ENCODE measurements around the gene UBE3C.
"Not testable (repeated sequence)": the region's sequence is repeated elsewhere in the genome, so short reads cannot be mapped to it uniquely, and the experiment has no call there.

The UBE3C gene

GRCh38 chr7:157138424-157139110 is at the start of gene UBE3C:
TSS of gene UBE3C (plus strand) at chr7:157138926. CDS start at chr7:157139273, 347 bp downstream.
- FAIRE-seq, result no peak

- FAIRE-seq, result no peak
These were observed 49.6 kb upstream of the UBE3C start for GRCh38 chr7:157089100-157089610.

GRCh38 chr7:157090485-157091165 is 48.1 kb upstream of the UBE3C start:
- no peak for FAIRE-seq

DNA sequence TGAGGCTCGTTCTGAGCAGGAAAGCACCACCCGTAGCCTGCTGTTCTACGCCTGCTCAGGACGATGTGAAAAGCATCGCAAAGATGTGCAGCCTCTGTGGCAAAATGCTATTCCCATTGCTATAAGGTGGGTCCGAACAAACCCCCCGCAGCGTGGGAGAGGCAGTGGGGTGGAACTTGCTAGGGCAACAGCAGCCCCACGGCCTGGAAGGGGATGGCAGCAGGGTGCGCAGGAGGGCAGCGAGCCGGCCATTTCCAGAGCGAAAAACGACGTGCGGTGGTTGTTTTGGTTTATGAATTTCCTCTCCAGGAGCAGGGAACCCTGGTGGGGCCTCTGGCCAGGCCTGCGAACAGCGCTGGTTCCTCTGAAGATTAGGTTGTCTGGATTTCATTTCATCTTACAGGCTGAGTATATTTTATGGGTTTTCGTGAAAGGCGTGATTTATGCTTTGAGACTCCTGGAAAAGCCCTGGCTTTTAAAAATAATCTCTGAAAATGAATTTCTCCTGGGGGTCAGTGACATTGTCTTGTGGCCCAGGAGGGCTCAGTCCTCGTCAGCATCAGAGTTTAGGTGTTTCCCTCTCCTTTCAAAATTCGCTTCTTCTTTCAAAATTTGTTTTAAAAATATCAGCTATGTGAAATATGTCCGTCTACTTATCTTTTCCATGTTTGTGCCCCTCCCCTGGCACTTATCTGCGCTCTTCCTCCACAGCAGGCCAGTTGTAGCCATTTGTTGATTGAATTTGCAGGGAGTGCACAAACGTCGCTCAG is 42.3 kb upstream of the UBE3C start:
- no peak for FAIRE-seq

GRCh38 chr7:157097056-157097329 is 41.7 kb upstream of the UBE3C start:
- no peak for FAIRE-seq

DNA sequence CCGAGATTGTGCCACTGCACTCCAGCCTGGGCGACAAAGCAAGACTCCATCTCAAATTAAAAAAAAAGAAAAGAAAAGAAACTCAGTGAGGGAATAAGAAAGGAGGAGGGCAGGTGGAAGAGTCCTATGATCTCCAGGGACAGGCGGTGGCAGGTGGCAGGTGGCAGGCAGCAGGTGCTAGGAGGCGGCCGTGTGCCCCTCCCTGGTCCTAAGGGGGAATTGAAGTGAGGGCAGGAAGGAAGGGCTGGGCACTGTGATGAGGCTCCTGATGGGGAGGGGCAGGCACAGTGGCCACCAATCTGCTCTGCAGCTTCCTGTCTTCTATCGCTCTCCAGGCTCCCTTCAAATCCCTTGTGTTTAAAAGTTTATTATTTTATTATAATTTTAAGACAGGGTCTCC is 41.2 kb upstream of the UBE3C start:
- FAIRE-seq, result no peak

GRCh38 chr7:157100005-157100404 is 38.7 kb upstream of the UBE3C start:
- FAIRE-seq, result not testable (repeated sequence)

DNA sequence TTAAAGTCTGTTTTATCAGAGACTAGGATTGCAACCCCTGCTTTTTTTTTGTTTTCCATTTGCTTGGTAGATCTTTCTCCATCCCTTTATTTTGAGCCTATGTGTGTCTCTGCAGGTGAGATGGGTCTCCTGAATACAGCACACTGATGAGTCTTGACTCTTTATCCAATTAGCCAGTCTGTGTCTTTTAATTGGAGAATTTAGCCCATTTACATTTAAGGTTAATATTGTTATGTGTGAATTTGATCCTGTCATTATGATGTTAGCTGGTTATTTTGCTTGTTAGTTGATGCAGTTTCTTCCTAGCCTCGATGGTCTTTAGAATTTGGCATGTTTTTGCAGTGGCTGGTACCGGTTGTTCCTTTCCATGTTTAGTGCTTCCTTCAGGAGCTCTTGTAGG is 35.1 kb upstream of the UBE3C start:
- not testable (repeated sequence) for FAIRE-seq

DNA sequence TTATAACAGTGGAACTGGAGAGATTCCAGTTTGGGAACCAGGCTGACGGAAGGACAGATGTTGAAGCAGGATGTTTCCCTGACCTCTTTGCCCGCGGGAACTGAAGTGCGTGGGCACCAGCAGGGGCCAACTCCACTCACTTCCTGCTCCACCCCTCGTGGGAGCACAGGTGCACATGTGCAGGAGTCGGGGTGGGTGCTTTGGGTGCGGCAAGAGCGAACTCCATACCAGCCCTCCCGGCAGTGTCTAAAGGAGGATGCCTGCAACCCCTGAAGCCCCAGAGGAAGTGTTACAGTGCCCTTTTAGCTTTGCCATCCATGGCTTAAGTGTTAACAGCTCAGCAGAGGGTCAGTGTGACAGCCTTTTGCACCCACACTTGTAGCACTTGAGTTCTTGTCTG is 27.4 kb upstream of the UBE3C start:
- FAIRE-seq, result no peak

- no peak for FAIRE-seq
These were observed 26.0 kb upstream of the UBE3C start for GRCh38 chr7:157112706-157113105.

- no peak for FAIRE-seq
These were observed 25.1 kb upstream of the UBE3C start for GRCh38 chr7:157113607-157114006.

GRCh38 chr7:157116762-157117161 is 22.0 kb upstream of the UBE3C start:
- no peak for FAIRE-seq

- FAIRE-seq, result no peak
These were observed 20.9 kb upstream of the UBE3C start for GRCh38 chr7:157117796-157118195.

GRCh38 chr7:157120181-157120580 is 18.5 kb upstream of the UBE3C start:
- no peak for FAIRE-seq

DNA sequence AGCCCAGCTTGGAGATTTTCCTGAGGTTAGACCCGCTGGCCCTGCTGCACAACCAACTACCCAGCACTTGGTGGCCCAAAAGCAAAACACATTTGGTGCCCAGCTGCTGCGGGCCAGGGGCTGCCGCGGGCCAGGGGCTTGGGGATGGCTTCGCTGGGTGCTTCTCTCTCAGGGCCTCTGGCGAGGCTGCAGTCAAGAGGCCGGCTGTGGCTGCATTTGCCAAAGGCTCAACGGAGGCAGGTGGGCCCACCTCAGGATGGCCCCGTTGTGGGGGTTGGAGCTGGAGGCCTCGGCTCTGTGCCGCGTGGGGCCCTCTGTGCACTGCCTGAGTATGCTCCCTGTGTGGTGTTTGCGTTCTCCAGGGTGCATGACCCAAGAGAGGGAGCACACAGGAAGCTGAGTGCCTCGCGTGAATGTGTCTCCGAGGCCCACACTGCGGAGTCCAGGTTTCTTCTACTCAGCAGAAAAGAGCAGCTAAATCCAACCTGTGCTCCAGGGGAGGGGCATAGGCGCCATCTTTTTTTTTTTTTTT is 17.5 kb upstream of the UBE3C start:
- no peak for FAIRE-seq

DNA sequence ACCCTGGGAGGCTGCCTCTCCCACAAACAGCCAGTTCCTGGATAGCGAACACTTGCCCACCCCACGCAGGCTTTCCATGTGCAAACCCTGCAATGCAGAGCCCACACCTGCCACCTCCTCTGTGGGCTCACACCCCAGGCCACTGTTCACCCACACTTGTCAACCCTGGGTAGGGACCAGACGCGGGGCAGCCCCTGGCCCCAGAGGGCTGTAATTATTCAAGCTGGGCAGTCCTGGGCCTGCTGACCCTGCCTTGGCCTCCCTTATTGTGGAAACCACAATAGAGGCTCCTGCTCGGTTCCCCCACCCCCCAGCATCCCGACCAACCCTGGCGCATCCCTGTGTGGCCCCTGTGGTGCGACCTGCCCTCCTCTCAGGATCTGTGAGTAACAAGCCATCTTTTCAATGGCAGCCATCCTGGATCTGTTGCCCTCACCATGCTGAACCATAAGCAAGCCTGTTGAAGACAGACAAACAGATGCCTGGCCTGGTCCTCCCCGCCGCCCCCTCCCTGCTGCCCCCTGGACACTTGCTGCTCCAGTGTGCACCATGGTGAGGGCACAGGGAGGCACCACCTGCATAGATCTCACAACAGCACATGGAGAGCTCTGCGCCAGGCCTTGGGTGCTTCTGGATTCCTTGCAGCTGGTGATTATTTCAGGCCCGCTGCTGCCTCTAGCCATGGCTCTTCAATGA is 15.8 kb upstream of the UBE3C start:
- FAIRE-seq, result no peak

DNA sequence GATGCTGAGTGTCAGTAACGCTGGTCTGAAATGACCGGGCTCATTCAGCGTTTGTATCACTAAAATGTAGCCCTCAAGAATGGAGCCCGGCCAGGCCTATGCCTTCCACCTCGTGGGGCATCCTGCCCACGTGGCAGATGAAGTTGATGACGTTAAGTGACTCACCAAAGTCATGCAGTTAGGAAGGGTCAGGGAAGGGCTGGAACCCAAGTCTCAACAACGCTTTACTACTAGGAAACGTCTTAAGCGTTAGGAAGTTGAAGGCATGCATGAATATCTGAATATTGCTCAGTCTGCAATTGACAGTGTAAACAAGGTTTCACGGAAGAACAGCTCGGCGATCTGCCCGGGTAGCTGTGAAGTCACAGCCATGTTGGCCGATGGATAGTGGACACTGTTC is 14.0 kb upstream of the UBE3C start:
- FAIRE-seq, result no peak

DNA sequence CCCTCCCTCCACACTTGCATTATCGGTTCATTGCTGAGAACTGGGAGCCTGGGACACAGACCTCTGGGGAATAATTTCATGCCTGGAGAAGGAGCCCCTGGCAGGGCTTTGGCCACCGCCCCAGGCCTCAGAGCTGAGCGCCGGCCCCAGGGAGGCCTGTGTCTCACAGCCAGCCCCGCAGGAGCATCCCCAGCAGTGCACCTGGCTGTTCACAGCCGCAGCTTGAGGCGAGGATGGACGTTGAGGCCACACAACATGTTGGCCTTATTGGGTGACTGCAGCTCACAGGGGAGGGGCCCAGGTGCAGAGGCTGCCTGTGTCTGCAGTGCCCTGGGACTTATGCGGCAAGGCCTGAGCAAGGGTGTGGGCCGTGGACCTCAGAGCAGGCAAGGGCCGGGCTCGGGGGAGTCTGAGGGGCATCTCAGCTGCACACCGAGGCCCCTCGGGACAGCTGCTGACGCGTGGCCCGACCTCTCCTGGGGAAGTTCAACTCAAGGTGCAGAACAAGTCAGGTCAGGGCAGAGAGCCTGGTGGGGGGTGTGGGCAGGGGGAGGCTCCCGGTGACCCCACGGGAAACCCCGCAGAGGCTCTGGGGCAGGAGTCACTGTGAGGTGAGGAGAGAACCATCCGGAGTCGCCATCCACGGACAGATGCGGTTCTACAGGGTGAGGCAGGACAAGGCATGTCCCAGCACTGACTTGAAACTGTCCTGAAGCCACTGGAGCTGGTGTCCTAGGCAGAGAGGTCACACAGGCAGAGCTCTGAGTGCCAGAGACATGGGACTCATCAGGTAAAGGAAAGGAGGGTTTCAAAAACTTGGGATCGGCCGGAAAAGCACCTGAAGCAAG is 13.1 kb upstream of the UBE3C start:
- FAIRE-seq, result no peak

- FAIRE-seq, result no peak
These were observed 11.8 kb upstream of the UBE3C start for GRCh38 chr7:157126921-157127320.

GRCh38 chr7:157129200-157129599 is 9.5 kb upstream of the UBE3C start:
- no peak for FAIRE-seq

DNA sequence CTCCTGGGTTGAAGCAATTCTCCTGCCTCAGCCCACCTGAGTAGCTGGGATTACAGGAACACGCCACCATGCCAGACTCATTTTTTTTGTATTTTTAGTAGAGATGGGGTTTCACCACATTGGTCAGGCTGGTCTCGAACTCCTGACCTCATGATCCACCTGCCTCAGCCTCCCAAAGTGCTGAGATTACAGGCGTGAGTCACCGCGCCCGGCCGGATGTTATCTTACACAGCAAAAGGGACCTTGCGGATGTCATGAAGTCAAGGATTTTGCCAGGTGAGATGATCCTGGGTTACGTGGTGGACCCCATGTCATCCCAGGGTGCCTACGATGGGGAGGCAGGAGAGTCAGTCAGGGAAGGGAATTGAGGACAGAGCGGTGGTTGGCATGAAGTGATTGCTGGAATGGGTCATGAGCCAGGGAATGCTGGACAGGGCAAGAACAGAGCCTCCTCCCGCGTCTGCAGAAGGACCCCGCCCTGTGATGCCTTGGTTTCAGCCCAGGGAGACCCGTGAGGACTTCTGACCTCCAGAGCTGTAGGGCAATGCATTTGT is 8.7 kb upstream of the UBE3C start:
- no peak for FAIRE-seq

DNA sequence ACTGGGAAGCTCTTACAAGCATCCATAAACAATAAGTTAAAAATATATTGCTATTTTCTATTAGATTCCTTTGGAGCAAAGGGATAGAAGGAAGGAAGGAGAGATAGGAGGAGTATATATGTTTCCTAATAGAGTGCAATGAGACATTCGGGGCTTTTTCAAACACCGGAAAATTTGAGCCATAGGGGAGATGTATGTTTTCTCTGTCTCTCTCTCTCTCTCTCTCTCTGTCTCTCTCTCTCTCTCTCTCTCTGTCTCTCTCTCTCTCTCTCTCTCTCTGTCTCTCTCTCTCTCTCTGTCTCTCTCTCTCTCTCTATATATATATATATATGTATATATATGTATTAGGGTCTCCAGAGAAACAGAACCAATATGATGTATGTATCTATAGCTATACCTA is 7.9 kb upstream of the UBE3C start:
- not testable (repeated sequence) for FAIRE-seq

Measured in islet of Langerhans (tissue), 1 donor.